MCF 10A (cell line): ENCODE data around the gene VMP1. TPM values are rescaled to one million over a fixed set of nuclear protein-coding genes. Genes with fewer than 3 reads are reported as not detected.

Experiments used
- BruUV-seq: library from RNA; stranded (reverse); fragments of 400-500 nt; replicated peaks from 2 replicates; lab custom pipeline; 2021; lab: Mats Ljungman, UMichigan
- CTCF ChIA-PET: fragments of 300-600 bp; sonication (Branson Sonifier 250); formaldehyde crosslinking; extraction: SDS; loops from one replicate; lab custom pipeline; 2021; ENCODE audit warnings: antibody characterized with exemption, inconsistent platforms; lab: Yijun Ruan, JAX
- POLR2A ChIA-PET: fragments of 300-600, 350-650 bp; sonication (Branson Sonifier 250); formaldehyde crosslinking; extraction: SDS; loops from one replicate; lab custom pipeline; 2020; ENCODE audit warnings: antibody characterized with exemption, inconsistent platforms; lab: Yijun Ruan, JAX
- DNase-seq: peaks from one replicate; pipeline ENCODE4 v3.0.0-alpha.2; 2018; ENCODE audit not compliant: unreplicated experiment
- H3K27ac Mint-ChIP-seq: one replicate; pipeline ENCODE4 v1.8.0; 2022; ENCODE audit warnings: mild to moderate bottlenecking, low read depth, mixed read lengths; ENCODE audit not compliant: unreplicated experiment
- H3K27me3 Mint-ChIP-seq: one replicate; pipeline ENCODE4 v1.8.0; 2022; ENCODE audit warnings: mixed read lengths; ENCODE audit not compliant: insufficient read depth, unreplicated experiment
- H3K36me3 Mint-ChIP-seq: one replicate; pipeline ENCODE4 v1.8.0; 2022; ENCODE audit warnings: mild to moderate bottlenecking, moderate library complexity, mixed read lengths; ENCODE audit not compliant: insufficient read depth, unreplicated experiment
- H3K4me1 Mint-ChIP-seq: one replicate; pipeline ENCODE4 v1.8.0; 2022; ENCODE audit warnings: mixed read lengths; ENCODE audit not compliant: insufficient read depth, unreplicated experiment
- H3K4me3 Mint-ChIP-seq: one replicate; pipeline ENCODE4 v1.8.0; 2022; ENCODE audit warnings: mild to moderate bottlenecking, moderate library complexity, mixed read lengths; ENCODE audit not compliant: unreplicated experiment
- H3K9me3 Mint-ChIP-seq: one replicate; pipeline ENCODE4 v1.8.0; 2022; ENCODE audit warnings: mixed read lengths; ENCODE audit not compliant: unreplicated experiment
- CTCF ChIP-seq: fragments of 200-600 bp; IDR thresholded peaks from one replicate; pipeline ENCODE4 v1.8.0; 2022; ENCODE audit warnings: antibody characterized with exemption, mild to moderate bottlenecking; ENCODE audit not compliant: unreplicated experiment
- intact Hi-C: fragments of 100-400 bp; cut with micrococcal nuclease; formaldehyde crosslinking; loops from 2 replicates; pipeline ENCODE4 v1.14.1; 2022
- total RNA-seq: library from RNA; stranded (reverse); gene quantifications from 2 replicates; pipeline ENCODE4 v1.2.3, GENCODE V29; 2022

Gene VMP1
- total RNA-seq, 1 experiment from 2014 or later, result 228 TPM

- peaks cover 96% of the 10 kb centered on the region for H3K36me3 Mint-ChIP-seq
- CTCF ChIA-PET, result interaction anchor here (1.2 kb wide), 1 partner anchor 62 kb away, joined by 3 read pairs; no protein-coding TSS in a partner anchor
Observed at GRCh38 chr17:59844884-59845594, 137.6 kb downstream of the VMP1 start.

GRCh38 chr17:59845595-59846393 lies 138.3 kb downstream of the VMP1 start:
- H3K27me3 Mint-ChIP-seq, result no peaks in the 10 kb centered on the region
- ChIA-PET POLR2A (interaction anchor here (0.7 to 14.0 kb wide), 23 partner anchors 7 to 688 kb away, joined by 3 to 720 read pairs (median 5); partner anchors contain the start of genes PTRH2, RPS6KB1, TUBD1 and VMP1), CTCF (interaction anchor here (1.2 to 2.1 kb wide), 2 partner anchors 13 to 62 kb away, joined by 3 to 11 read pairs; no protein-coding TSS in a partner anchor)

More at GRCh38 chr17:59844884-59845594, 137.6 kb downstream of the VMP1 start:
- no TSS peak for BruUV-seq
- intact Hi-C loops, result loop anchor here (5.0 kb wide), 1 partner anchor 47 kb away; the partner anchor contains the start of genes RPS6KB1 and TUBD1
- POLR2A ChIA-PET, result interaction anchor here (0.8 to 14.0 kb wide), 18 partner anchors 6 to 225 kb away, joined by 3 to 720 read pairs (median 6); partner anchors contain the start of genes PTRH2, RPS6KB1, TUBD1 and VMP1
- Mint-ChIP-seq H3K27ac (peak overlapping the region; percentile 98), H3K4me3 (peak overlapping the region; percentile 50), H3K9me3 (no peaks in the 10 kb centered on the region), H3K4me1 (peaks cover 24% of the 10 kb centered on the region), H3K27me3 (no peaks in the 10 kb centered on the region)
- peak; percentile 62 for DNase-seq
- no peak for TF ChIP-seq CTCF

GRCh38 chr17:59846394-59847165 lies 139.1 kb downstream of the VMP1 start:
- H3K27ac Mint-ChIP-seq, result peak overlapping the region; percentile 98
- H3K27me3 Mint-ChIP-seq, result no peaks in the 10 kb centered on the region
- intact Hi-C loops, result loop anchor here (5.0 kb wide), 1 partner anchor 46 kb away; the partner anchor contains the start of genes RPS6KB1 and TUBD1
- peaks cover 26% of the 10 kb centered on the region for H3K4me1 Mint-ChIP-seq
- H3K36me3 Mint-ChIP-seq, result peaks cover 80% of the 10 kb centered on the region
- TF ChIP-seq CTCF, result no peak
- POLR2A ChIA-PET, result interaction anchor here (0.8 to 14.0 kb wide), 19 partner anchors 8 to 688 kb away, joined by 3 to 720 read pairs (median 7); partner anchors contain the start of genes PTRH2, RPS6KB1 and VMP1
- peak; percentile 91 for DNase-seq
- CTCF ChIA-PET, result interaction anchor here (0.6 to 2.1 kb wide), 8 partner anchors 8 to 100 kb away, joined by 3 to 11 read pairs (median 4); no protein-coding TSS in a partner anchor
- peak overlapping the region; percentile 50 for H3K4me3 Mint-ChIP-seq
- BruUV-seq, result no TSS peak
- H3K9me3 Mint-ChIP-seq, result no peaks in the 10 kb centered on the region

More at GRCh38 chr17:59845595-59846393, 138.3 kb downstream of the VMP1 start:
- H3K27ac Mint-ChIP-seq, result peak overlapping the region; percentile 98
- H3K4me1 Mint-ChIP-seq, result peaks cover 24% of the 10 kb centered on the region
- peak; percentile 96 for DNase-seq
- no peaks in the 10 kb centered on the region for H3K9me3 Mint-ChIP-seq
- TF ChIP-seq CTCF, result no peak
- H3K36me3 Mint-ChIP-seq, result peaks cover 88% of the 10 kb centered on the region
- H3K4me3 Mint-ChIP-seq, result peak overlapping the region; percentile 50
- no TSS peak for BruUV-seq
- intact Hi-C loops, result loop anchor here (5.0 kb wide), 1 partner anchor 47 kb away; the partner anchor contains the start of genes RPS6KB1 and TUBD1
